Caco-2 (cell line): ENCODE results near the gene HELLS. TPM values are rescaled to one million over a fixed set of nuclear protein-coding genes. Genes with fewer than 3 reads are reported as not detected.

Source experiments
- BruUV-seq: library from RNA; stranded (reverse); fragments of 400-500 nt; replicated peaks from 2 replicates; lab custom pipeline; 2021; lab: Mats Ljungman, UMichigan
- CTCF ChIA-PET: fragments of 300-600 bp; sonication (Branson Sonifier 250); formaldehyde crosslinking; loops from one replicate; lab custom pipeline; 2022; ENCODE audit warnings: antibody characterized with exemption; lab: Charles Lee
- POLR2A ChIA-PET: fragments of 300-600 bp; sonication (Branson Sonifier 250); formaldehyde crosslinking; loops from one replicate; lab custom pipeline; 2022; ENCODE audit warnings: antibody characterized with exemption; lab: Charles Lee
- DNase-seq, 2 experiments: peaks; one replicate each; pipeline versions ENCODE4 v3.0.0 to v3.0.0-alpha.2; 2020 to 2022
- H3K27me3 ChIP-seq: replicated peaks from 2 replicates; pipeline ENCODE4 v1.6.0; 2011; ENCODE audit warnings: low read length; ENCODE audit not compliant: control insufficient read depth, insufficient read depth
- H3K36me3 ChIP-seq: 2 replicates; pipeline ENCODE4 v1.5.1; 2011; ENCODE audit warnings: low read length; ENCODE audit not compliant: control insufficient read depth, insufficient read depth
- H3K4me1 ChIP-seq: fragments of 250-450 bp; sonication (Bioruptor Pico); 2 replicates; pipeline ENCODE4 v1.5.1; 2020; ENCODE audit warnings: mild to moderate bottlenecking
- H3K4me3 ChIP-seq: 2 replicates; pipeline ENCODE4 v1.5.1; 2011; ENCODE audit warnings: low read depth, mild to moderate bottlenecking, control low read depth, low read length
- H3K9me3 ChIP-seq: fragments of 250-450 bp; sonication (Bioruptor Pico); 2 replicates; pipeline ENCODE4 v1.5.1; 2020; ENCODE audit warnings: mild to moderate bottlenecking, moderate library complexity
- H3K27ac Mint-ChIP-seq: one replicate; pipeline ENCODE4 v1.8.0; 2022; ENCODE audit warnings: mixed read lengths; ENCODE audit not compliant: unreplicated experiment
- H3K27me3 Mint-ChIP-seq: one replicate; pipeline ENCODE4 v1.8.0; 2022; ENCODE audit warnings: mixed read lengths; ENCODE audit not compliant: insufficient read depth, unreplicated experiment
- H3K36me3 Mint-ChIP-seq: one replicate; pipeline ENCODE4 v1.8.0; 2022; ENCODE audit warnings: mild to moderate bottlenecking, mixed read lengths; ENCODE audit not compliant: insufficient read depth, unreplicated experiment
- H3K4me1 Mint-ChIP-seq: one replicate; pipeline ENCODE4 v1.8.0; 2022; ENCODE audit warnings: low read depth, mixed read lengths; ENCODE audit not compliant: unreplicated experiment
- H3K4me3 Mint-ChIP-seq: one replicate; pipeline ENCODE4 v1.8.0; 2022; ENCODE audit warnings: mild to moderate bottlenecking, moderate library complexity, mixed read lengths; ENCODE audit not compliant: unreplicated experiment
- H3K9me3 Mint-ChIP-seq: one replicate; pipeline ENCODE4 v1.8.0; 2022; ENCODE audit warnings: mixed read lengths; ENCODE audit not compliant: unreplicated experiment
- CTCF ChIP-seq, 2 experiments: fragments of 200-600 bp in 1 of 2; IDR thresholded peaks; 1 replicate in 1 of 2; 2 replicates in 1 of 2; pipeline versions ENCODE4 v1.5.1 to v1.8.0; 2011 to 2022; ENCODE audit warnings: antibody characterized with exemption in 1 of 2, control low read depth in 1 of 2, inconsistent platforms in 1 of 2, low read depth in 1 of 2, low read length in 1 of 2, mild to moderate bottlenecking in 1 of 2, moderate library complexity in 1 of 2; ENCODE audit not compliant: insufficient read depth in 1 of 2, severe bottlenecking in 1 of 2, unreplicated experiment in 1 of 2
- intact Hi-C: fragments of 100-400 bp; cut with micrococcal nuclease; formaldehyde crosslinking; loops from one replicate; pipeline ENCODE4 v1.10.0; 2022; ENCODE audit not compliant: unreplicated experiment
- total RNA-seq: library from RNA; stranded (reverse); gene quantifications from 2 replicates; pipeline ENCODE4 v1.2.3, GENCODE V29; 2022

Gene HELLS
- total RNA-seq, 1 experiment from 2014 or later = 189 TPM

GRCh38 chr10:94644352-94644751, 98.8 kb downstream of the HELLS start:
- no peaks in the 10 kb centered on the region for H3K27me3 ChIP-seq
- no peak for TF ChIP-seq CTCF (IDR thresholded peaks at IDR 0.05; ENCODE audit: insufficient read depth in 1 of 2, low read depth in 1 of 2, low read length in 1 of 2, severe bottlenecking in 1 of 2, unreplicated experiment in 1 of 2)
- Mint-ChIP-seq H3K9me3 (peaks cover 4% of the 10 kb centered on the region), H3K27ac (no peak overlapping the region), H3K4me1 (no peaks in the 10 kb centered on the region), H3K27me3 (no peaks in the 10 kb centered on the region), H3K4me3 (no peak overlapping the region), H3K36me3 (peaks cover 6% of the 10 kb centered on the region)
- H3K9me3 ChIP-seq = peaks cover 5% of the 10 kb centered on the region; the same call in 1 of the 2 replicates
- ChIA-PET CTCF (no interaction called here), POLR2A (no interaction called here)
- no peak for DNase-seq
- intact Hi-C loops = no loop called here
- no TSS peak for BruUV-seq
- peaks cover 1% of the 10 kb centered on the region; the same call in 1 of the 2 replicates for H3K36me3 ChIP-seq
- no peak overlapping the region for H3K4me3 ChIP-seq
- 0 out of 2 replicates have a peak, but pooled peaks cover 3% of the 10 kb centered on the region for H3K4me1 ChIP-seq

- POLR2A ChIA-PET = no interaction called here
- peaks cover 6% of the 10 kb centered on the region for H3K36me3 Mint-ChIP-seq
- intact Hi-C loops = no loop called here
- H3K9me3 Mint-ChIP-seq = peaks cover 10% of the 10 kb centered on the region
- Histone ChIP-seq H3K4me1 (0 out of 2 replicates have a peak, but pooled peaks cover 3% of the 10 kb centered on the region), H3K27me3 (no peaks in the 10 kb centered on the region), H3K9me3 (no peaks in the 10 kb centered on the region), H3K4me3 (no peak overlapping the region), H3K36me3 (peaks cover 1% of the 10 kb centered on the region; the same call in 1 of the 2 replicates)
- TF ChIP-seq CTCF (IDR thresholded peaks at IDR 0.05; ENCODE audit: insufficient read depth in 1 of 2, low read depth in 1 of 2, low read length in 1 of 2, severe bottlenecking in 1 of 2, unreplicated experiment in 1 of 2) = no peak
- no TSS peak for BruUV-seq
- H3K27me3 Mint-ChIP-seq = no peaks in the 10 kb centered on the region
- DNase-seq = no peak
- CTCF ChIA-PET = no interaction called here
- H3K4me3 Mint-ChIP-seq = no peak overlapping the region
- no peaks in the 10 kb centered on the region for H3K4me1 Mint-ChIP-seq
- H3K27ac Mint-ChIP-seq = no peak overlapping the region
Observed at GRCh38 chr10:94645285-94645684, 99.7 kb downstream of the HELLS start.

Other genes with a start within 250 kb of the HELLS start
- 39.9 and 42.3 TPM in 2 replicates for gene NOC3L, start 182.8 kb upstream of the HELLS start, total RNA-seq
- gene TBC1D12, start 143.2 kb upstream of the HELLS start, total RNA-seq = 32.1 and 33.8 TPM in 2 replicates
- 0.72 and 0.79 TPM in 2 replicates for gene CYP2C18, start 137.9 kb downstream of the HELLS start, total RNA-seq
- gene CYP2C19, start 216.9 kb downstream of the HELLS start, total RNA-seq = 0.86 and 1.0 TPM in 2 replicates